ENCODE data around the gene MIGA1. TPM values are rescaled to one million over a fixed set of nuclear protein-coding genes. Genes with fewer than 3 reads are reported as not detected.

The MIGA1 gene
- polyA plus RNA-seq, 2 of the 4 experiments (the other 2 are of a cell fraction): 6.5 to 7.4 TPM

- Histone ChIP-seq H3K9me3 (no peaks in the 10 kb centered on the region), H3K4me1 (no peaks in the 10 kb centered on the region), H3K4me3 (no peak overlapping the region), H3K4me2 (no peak overlapping the region), H3K27ac (no peak overlapping the region)
- TF ChIP-seq BHLHE40 (IDR thresholded peaks at IDR 0.05; ENCODE audit: low read depth, low read length) (no peak), RFX5 (IDR thresholded peaks at IDR 0.05) (no peak)
- ChIA-PET POLR2A (no interaction called here), CTCF (interaction anchor here (2.0 kb wide), 1 partner anchor 10 kb away, joined by 4 read pairs; no protein-coding TSS in a partner anchor)
- DNase-seq (ENCODE audit: low read depth in 1 of 2, low spot score in 1 of 2) (no peak), FAIRE-seq (no peak), ATAC-seq (no peak)
- 88% methylated on average over 1 of the region's 1 CpG for WGBS (ENCODE audit: missing lambda C conversion rate)
These were observed 146.1 kb downstream of the MIGA1 start for GRCh38 chr1:77925518-77925917.

GRCh38 chr1:77925956-77926355, 146.5 kb downstream of the MIGA1 start:
- Histone ChIP-seq H3K9me3 (no peaks in the 10 kb centered on the region), H3K4me3 (no peak overlapping the region), H3K4me2 (no peak overlapping the region), H3K27ac (no peak overlapping the region), H3K4me1 (no peaks in the 10 kb centered on the region)
- FAIRE-seq: no peak
- no peak for ATAC-seq
- DNase-seq (ENCODE audit: low read depth in 1 of 2, low spot score in 1 of 2): no peak
- no peak for TF ChIP-seq POLR2AphosphoS2 (conservative IDR thresholded peaks at IDR 0.05; ENCODE audit: low read length)
- TF ChIP-seq, protein P1, sequence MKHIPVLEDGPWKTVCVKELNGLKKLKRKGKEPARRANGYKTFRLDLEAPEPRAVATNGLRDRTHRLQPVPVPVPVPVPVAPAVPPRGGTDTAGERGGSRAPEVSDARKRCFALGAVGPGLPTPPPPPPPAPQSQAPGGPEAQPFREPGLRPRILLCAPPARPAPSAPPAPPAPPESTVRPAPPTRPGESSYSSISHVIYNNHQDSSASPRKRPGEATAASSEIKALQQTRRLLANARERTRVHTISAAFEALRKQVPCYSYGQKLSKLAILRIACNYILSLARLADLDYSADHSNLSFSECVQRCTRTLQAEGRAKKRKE (CRISPR knock-in tag; IDR thresholded peaks at IDR 0.05; ENCODE audit: low read depth): no peak
- no peak for TF ChIP-seq E2F6 (IDR thresholded peaks at IDR 0.05; ENCODE audit: borderline replicate concordance, low read depth)
- TF ChIP-seq TP53 (CRISPR knock-in tag; IDR thresholded peaks at IDR 0.05): no peak
- ChIA-PET CTCF (interaction anchor here (2.0 kb wide), 1 partner anchor 10 kb away, joined by 4 read pairs; no protein-coding TSS in a partner anchor), POLR2A (no interaction called here)
- WGBS (ENCODE audit: missing lambda C conversion rate): 84% methylated on average over 2 of the region's 2 CpGs

GRCh38 chr1:77926561-77927357, 147.3 kb downstream of the MIGA1 start:
- DNase-seq (ENCODE audit: low read depth in 1 of 2, low spot score in 1 of 2) (no peak), FAIRE-seq (no peak), ATAC-seq (no peak)
- no peak for TF ChIP-seq MAZ (IDR thresholded peaks at IDR 0.05; ENCODE audit: borderline replicate concordance, low read depth, low read length)
- TF ChIP-seq MAFK (IDR thresholded peaks at IDR 0.05; ENCODE audit: partially characterized antibody): no peak
- TF ChIP-seq BCL3 (IDR thresholded peaks at IDR 0.05): no peak
- no peak for TF ChIP-seq EP300 (IDR thresholded peaks at IDR 0.05)
- TF ChIP-seq KDM5A (IDR thresholded peaks at IDR 0.05): no peak
- TF ChIP-seq RCOR1 (IDR thresholded peaks at IDR 0.05; ENCODE audit: low read depth, low read length): no peak
- no peak for TF ChIP-seq SMC3 (IDR thresholded peaks at IDR 0.05)
- no peak for TF ChIP-seq BHLHE40 (IDR thresholded peaks at IDR 0.05; ENCODE audit: low read depth, low read length)
- TF ChIP-seq PBX3 (IDR thresholded peaks at IDR 0.05): no peak
- TF ChIP-seq NPAS2 (CRISPR knock-in tag; IDR thresholded peaks at IDR 0.05; ENCODE audit: borderline replicate concordance): no peak
- no peak for TF ChIP-seq JUN (IDR thresholded peaks at IDR 0.05)
- TF ChIP-seq, protein P1 (CRISPR knock-in tag; IDR thresholded peaks at IDR 0.05; ENCODE audit: low read depth): no peak
- TF ChIP-seq CBX2 (IDR thresholded peaks at IDR 0.05; ENCODE audit: borderline replicate concordance, low read depth): no peak
- no peak for TF ChIP-seq RARB (CRISPR knock-in tag; IDR thresholded peaks at IDR 0.05)
- TF ChIP-seq GATA3 (IDR thresholded peaks at IDR 0.05; ENCODE audit: borderline replicate concordance): no peak
- no peak for TF ChIP-seq CBX8 (IDR thresholded peaks at IDR 0.05)
- no peak for TF ChIP-seq PHF8 (IDR thresholded peaks at IDR 0.05; ENCODE audit: borderline replicate concordance, low read depth)
- TF ChIP-seq POLR2AphosphoS2 (conservative IDR thresholded peaks at IDR 0.05; ENCODE audit: low read length): no peak
- TF ChIP-seq ESRRA (IDR thresholded peaks at IDR 0.05; ENCODE audit: borderline replicate concordance, low read length): no peak
- H3K4me2 ChIP-seq: no peak overlapping the region
- no peaks in the 10 kb centered on the region for H3K4me1 ChIP-seq
- POLR2A ChIA-PET: no interaction called here
- no peak overlapping the region for H3K4me3 ChIP-seq
- no peaks in the 10 kb centered on the region for H3K9me3 ChIP-seq
- CTCF ChIA-PET: no interaction called here
- no peak overlapping the region for H3K27ac ChIP-seq
- WGBS (ENCODE audit: missing lambda C conversion rate): 66% methylated on average over 13 of the region's 13 CpGs
